DLD1 (cell line): Measurements from ENCODE around the gene TOPBP1.

Experiments
- in situ Hi-C: cut with HindIII; loops from 2 replicates; pipeline ENCODE4 v1.10.0; 2017; ENCODE audit warnings: low sequenced_read_pairs

TOPBP1 gene

DNA sequence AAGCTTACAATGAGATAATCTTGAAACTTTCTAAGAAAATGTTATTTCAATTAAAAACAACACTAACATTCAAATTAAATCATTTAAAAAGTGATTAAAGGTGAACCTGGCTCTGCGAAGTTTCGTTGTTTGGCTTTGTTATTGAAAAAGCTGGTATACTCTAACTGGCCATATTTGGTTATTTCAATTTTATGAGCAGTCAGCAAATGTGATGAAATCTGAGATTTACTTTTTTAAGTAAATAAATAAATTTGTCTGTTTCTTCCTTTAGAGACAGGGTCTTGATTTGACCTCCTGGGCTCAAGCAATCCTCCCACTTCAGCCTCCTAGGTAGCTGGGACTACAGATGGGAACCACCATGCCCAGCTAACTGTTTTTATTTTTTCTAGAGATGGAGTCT, 50.2 kb downstream of the TOPBP1 start:
- in situ Hi-C loops = no loop called here

DNA sequence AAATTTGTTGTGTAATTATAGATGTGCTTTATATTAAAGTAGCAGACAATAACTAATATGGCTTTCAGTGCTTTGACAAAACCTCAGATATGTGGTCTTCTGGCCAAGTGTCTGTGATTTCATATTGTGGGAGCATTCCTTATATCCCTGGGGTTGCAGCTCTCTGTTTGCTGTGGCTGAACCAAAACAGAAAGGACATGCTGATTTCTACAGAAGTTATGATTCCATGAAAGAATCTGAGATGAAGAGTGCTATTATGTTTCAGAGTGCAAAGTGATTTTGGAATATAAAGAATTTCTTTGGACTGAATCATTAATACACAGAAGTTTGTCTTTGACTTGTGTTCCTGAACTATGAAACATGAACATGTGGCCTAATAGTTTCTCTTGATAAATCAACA, 51.7 kb downstream of the TOPBP1 start:
- in situ Hi-C loops = no loop called here

DNA sequence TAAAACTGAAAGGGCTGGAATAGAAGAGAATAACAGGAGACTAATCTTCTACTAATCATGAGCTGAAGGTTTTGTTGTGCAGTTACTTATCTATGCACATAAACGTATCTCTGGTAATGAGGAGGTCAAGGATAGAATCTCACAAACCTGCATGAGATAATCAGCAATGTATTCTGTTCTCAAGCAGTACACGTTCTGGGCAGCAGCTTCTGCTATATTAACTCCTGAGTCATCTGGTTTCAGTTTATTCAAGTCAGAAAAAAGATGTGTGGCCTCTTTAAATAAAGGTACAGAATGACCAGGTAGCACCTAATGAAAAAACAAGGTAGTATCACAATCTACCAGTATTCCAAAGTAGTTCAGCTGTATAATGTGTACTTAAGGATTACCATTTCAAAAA, 53.4 kb downstream of the TOPBP1 start:
- in situ Hi-C loops = no loop called here

DNA sequence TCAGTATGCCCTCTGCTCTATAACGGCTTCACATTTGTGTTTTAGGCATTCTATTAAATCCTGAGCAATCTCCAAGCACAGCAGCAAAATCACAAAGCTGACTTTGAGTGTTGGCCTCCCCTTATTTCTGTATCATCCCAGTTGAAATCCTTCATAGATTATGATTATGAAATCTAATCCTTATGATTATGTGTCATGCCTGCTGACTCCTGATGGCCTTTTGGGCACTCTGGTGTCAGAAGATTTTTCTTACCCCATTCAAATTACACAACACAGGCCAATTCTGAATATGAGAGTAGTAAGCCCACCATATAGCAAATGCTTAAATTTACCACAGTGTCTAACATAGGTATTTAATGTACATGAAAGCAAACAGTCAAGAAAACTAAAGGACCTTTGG, 53.9 kb downstream of the TOPBP1 start:
- in situ Hi-C loops = no loop called here

DNA sequence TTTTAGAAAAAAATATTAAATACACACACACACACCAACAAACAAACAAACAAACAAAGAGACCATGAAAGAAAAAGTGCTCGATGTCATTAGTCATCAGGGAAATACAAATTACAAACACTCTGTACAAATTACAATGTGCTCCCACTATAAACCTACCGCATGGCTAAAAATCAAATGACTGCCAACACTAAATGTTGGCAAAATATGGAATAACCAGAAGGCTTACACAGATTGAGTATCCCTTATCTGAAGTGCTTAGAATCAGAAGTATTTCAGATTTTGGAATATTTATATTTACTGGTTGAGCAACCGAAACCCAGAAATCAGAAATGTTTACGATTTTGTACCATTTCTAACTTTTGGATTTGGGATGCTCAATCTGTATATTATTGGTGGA, 54.8 kb downstream of the TOPBP1 start:
- in situ Hi-C loops = no loop called here

DNA sequence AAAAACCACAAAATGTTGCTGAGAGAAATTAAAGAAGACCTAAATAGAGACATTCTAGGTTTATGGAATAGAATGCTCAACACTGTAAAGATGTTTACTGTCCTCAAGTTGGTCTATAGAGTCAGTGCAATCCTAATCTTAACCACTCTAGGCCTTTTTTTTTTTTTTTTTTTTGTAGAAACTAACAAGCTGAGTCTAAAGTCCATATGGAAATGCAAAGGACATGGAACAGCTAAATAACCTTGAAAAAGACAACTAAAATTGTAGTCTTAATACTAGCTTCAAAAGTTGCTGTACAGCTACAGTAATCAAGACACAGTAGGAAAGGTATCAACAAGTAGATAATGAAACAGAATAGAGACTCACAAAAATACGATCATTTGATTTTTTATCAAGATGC, 55.4 kb downstream of the TOPBP1 start:
- in situ Hi-C loops = no loop called here

DNA sequence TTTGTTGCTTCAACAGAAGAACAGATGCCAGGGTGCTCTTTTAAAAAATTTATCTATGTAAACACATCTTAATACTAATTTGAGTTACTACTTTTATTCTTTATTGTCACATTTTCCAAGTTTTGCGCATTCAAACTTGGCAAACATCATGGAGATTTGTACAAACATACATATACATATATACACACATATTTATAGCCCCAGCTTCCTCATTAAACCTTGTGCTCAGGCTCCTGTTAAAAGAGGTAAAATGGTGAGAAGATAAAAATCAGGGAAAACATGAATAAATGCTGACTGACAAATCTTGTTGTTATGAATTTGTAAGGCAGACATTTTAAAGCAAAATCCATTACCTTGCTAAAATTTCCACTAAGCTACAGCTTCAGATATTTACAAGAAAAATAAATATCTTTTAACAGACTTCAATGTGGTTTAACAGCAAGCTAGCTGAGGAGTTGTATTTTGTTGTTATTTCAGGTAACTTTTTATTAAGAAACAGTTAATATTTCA, 61.1 kb downstream of the TOPBP1 start:
- in situ Hi-C loops = no loop called here

DNA sequence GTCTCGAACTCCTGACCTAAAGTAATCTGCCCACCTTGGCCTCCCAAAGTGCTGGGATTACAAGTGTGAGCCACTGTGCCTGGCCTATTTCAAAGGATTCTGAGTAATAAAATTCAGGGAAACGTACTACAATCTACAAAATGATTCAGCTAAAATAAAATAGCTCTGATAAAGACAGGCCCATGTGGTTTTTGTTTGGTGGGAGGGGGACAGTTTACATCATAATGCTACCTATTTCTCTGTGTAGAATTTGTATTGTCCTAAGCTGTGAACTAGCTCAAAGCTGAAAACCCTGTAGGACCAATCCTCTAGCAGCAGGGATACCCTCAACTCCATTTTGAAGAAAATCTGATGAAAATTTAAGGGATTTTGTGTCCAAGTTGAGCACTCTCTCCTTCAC, 62.5 kb downstream of the TOPBP1 start:
- in situ Hi-C loops = no loop called here

DNA sequence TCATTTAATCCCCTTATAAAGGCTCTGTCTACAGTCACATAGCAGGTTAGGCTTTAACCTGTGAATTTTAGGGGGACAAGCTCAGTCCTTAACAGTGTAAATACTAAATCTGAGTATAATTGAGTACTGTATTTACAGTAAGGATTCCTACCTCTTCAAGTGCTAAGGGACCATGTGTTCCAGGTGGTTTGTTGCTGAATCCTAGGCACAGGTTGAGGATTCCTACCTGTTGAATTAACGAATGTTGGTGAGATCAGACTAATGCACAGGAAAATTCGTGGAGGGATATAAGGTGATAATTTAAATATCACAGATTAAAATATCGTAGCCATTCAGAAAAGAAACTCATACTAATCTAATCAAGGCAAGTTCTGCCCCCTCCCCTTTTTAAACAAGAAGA, 63.3 kb downstream of the TOPBP1 start:
- in situ Hi-C loops = no loop called here

DNA sequence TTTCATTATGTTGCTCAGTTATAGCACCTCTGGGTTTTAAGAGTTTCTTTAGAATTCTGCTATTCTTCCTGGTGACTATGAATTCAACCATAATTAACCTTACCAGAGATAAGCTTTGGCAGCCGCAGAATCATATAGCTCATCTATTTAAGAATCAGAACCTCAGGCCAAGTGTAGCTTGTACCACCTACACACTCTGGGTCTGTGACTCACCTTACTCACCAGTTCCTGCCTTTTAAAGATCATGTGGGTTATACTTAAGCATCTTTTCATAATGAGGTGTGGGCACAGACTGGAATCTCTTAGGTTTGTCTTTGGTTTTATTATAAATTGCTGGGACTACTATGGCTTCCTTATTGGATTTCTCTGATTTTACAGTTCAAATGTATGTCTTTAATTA, 66.4 kb downstream of the TOPBP1 start:
- in situ Hi-C loops = no loop called here

DNA sequence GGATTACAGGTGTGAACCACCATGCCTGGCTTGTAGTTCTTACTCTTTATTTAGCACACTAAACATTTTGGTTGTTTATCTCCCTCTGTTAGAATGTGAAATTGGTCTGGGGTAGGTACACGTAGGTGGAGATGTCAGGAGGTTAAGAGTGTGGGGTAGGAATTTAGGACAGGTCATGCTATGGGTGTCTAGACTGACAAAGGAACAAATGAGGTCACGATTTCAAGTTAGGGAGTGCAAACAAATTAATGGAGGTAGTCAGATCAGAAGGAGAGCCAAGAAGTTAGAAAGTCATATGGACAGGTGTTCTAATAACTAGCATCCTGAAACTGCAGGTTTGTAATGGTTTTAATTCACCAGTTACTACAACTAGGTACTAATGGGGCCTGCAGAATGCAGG, 68.5 kb downstream of the TOPBP1 start:
- in situ Hi-C loops = no loop called here

DNA sequence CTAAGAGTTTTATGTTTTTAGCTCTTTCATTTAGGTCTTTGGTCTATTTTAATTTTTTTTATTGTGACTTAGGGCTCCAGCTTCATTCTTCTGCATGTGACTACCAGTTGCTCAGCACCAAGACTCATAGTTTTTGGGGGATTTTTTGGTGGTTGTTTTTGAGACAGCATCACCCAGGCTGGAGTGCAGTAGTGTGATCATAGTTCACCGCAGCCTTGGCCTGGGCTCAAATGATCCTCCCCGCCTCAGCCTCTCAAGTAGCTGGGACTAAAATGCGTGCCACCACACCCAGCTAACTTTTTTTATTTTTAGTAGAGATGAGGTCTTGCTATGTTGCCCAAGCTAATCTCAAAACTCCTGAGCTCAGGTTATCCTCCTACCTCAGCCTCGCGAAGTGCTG, 68.9 kb downstream of the TOPBP1 start:
- in situ Hi-C loops = no loop called here

DNA sequence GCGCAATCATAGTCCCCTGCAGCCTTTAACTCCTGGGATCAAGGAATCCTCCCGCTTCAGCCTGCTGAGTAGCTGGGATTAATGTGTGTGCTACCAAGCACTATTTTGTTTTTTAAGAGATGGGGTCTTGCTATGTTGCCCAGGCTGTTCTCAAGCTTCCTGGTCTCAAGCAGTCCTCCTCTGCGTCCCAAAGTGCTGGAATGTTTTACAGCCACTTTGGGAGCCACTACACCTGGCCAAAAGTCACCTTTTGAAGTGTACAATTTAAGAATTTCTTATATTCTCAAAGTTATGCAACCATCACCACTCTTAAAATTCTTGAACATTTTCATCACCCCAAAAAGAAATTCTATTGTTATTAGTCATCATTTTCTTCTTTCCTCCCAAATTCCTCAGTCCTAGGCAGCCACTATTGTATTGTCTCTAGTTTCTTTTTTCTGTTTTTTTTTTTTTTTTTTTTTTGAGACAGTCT, 70.4 kb downstream of the TOPBP1 start:
- in situ Hi-C loops = no loop called here

DNA sequence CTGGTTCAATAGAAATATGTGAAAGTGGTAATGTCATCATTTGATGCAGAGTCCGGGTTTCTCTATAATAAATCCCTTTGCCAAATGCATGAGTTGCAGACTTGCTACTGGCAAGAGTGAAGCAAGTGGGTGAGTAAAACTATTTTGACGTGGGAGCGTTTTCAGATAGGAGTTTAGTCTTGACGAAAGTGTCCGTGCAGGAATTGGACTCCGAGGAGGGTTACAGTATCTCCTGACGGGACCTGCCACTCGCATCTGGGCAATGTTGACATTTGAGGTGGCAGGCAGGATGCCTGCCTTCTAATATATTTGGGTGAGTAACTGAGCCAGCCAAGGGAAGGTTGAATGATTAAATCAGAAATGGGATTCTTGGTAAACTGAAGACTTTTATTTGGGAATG, 72.2 kb downstream of the TOPBP1 start:
- in situ Hi-C loops = no loop called here

DNA sequence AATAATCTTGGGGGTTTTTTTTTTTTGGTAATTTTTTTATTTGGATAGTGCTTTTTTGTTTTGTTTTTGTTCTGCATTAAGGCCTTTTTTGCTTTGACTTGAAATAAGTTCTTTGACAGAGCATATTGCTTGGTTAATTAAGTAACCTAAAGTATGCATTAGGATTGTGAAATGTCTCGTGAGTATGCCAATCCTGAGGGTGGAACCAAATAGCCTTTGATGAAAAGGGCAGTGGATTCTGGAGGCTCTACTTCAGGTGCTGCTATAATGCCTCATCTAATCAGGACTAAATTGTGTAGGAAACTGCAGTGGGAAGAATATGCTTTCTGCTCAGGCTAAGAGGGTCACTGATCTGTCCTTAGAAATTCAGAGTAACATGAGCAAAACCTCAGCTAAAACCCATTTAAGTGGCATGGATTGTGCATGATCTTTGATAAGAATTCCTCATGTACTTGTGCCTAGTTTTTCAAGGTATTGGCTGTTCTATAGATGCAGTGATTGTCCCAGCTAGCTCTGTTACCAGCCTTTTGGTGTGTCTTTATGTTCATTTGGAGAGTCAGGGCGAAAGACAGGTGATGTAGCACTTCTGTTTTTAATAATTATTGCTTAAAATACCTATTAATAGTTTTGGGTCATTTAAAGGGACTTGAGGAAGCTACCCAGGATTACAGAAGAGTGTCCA, 72.8 kb downstream of the TOPBP1 start:
- in situ Hi-C loops = no loop called here

DNA sequence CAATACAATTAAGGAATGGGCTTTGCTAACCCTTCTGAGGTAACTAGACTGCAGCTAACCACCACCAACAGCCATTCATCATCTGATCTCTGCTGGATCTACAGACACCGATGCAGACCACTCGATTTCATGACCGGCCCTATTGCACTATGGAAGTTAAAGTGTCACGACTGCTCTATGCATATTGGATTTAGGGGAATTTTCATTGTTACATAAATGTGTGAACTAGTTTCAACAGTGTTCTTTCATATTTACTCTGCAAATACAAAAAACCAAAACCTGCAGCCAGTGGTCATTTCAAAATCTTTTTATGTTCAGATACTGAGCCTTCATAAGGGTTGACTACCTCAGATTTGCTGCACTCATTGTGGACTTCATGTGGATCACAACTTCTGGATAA, 73.7 kb downstream of the TOPBP1 start:
- in situ Hi-C loops = no loop called here

DNA sequence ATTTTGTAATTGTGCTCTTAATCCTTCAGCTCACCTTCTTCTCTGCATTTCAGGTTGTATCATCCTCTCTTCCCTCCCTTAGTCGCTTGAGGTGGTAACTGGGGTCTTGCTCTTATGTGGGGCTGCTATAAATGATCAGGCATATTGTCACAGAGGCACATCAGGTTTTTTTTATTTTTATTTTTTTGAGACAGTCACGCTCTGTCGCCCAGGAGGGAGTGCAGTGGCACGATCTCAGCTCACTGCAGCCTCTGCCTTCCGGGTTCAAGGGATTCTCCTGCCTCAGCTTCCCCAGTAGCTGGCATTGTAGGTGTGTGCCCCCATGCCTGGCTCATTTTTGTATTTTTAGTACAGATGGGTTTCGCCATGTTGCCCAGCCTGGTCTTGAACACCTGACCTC, 78.3 kb downstream of the TOPBP1 start:
- in situ Hi-C loops = no loop called here

DNA sequence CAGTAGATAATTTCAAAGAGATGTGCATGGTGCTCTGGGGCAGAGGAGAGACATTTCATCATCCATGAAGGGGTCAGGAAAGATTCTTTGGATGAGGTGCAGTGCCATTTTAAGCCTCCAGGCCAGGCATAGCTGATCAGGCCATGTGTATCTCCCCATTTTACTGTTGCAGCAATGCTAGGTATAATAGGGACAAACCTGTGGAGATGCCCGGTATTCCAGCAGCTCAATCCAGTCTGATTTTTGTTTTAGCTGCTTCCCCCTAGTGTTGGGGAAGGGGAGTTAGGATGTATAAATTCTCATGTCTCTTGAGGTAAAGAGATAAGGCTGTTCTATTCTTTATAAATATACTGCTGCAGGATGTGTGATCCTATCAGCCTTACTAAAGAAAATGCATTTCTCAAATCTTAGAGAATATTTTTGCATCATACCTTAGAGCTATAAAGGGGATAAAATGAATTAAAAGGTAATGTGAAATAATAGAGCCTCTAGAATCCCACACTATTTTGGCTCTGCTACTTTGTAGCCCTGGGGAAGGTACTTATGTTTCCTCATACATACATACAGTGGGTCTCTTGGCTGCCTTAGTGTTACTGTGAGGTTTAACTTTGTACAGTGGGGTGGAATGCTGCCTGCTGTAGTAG, 83.1 kb downstream of the TOPBP1 start:
- in situ Hi-C loops = no loop called here

DNA sequence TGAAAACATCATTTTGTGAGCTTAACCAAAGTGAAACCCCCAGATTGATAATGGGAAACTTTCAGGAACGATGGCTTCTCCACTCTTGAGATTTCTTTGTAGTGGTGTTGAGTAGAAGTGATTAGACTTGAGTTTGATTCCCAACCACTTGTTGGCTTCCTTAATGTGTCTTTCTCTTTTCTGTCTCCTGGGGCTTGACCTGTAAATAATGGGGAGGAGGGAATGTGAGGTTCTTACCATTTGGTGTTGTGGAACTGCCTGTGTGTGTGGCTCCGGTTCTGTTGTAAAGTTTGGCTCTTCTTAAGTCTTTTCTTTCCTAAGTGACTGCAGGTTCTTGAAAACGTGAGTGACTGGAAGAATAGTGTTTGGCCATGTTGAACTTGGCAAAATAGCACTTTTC, 85.6 kb downstream of the TOPBP1 start:
- in situ Hi-C loops = no loop called here

DNA sequence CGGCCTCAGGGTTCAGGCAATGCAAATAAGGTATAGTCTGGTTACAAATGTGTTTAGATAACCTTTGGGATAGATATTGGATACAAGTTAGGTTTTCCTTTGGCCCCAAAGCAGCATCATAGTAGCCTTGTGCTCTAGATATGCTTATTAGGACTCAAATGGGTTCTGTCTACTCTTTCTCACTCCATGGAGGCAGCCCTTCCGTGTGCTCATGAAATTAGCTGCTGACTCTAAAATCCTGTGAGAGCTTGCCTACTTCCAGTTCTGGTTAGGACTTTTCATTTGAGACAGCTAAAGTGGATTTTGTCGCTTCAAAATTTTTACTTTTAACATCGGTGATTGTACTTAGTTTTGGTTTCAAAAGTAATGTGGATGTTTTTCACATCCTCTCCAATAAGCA, 86.7 kb downstream of the TOPBP1 start:
- in situ Hi-C loops = no loop called here

DNA sequence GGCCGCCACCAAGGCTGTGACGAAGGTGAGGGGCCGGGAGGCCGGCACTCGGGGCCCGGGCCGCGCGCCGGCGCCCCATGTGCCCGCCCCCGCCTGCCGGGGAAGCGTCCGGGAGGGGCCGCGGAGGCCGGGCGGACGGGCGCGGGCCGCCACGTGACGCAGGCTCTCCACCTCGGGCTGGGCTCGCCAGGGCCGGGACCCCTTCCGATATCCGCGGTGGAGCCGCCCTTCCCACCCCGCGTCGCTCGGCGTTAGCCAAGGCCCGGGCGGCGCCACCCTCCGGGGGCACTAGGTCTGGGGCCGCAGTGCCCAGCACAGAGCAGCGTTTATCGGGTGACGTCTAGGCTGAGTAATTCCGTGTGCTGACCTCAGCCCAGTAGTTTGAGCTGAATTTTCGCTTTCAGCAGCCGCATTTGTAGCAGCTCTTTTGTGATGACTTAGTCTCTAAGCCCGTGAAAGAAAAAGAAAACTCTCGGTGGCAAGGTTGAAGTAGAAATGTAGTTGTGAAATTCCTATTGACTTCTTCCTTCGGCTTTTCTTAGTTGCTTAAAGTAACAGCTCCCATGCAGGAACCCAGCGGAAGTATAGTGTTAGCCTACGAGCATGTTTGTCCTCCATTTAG, 87.4 kb downstream of the TOPBP1 start:
- in situ Hi-C loops = no loop called here

DNA sequence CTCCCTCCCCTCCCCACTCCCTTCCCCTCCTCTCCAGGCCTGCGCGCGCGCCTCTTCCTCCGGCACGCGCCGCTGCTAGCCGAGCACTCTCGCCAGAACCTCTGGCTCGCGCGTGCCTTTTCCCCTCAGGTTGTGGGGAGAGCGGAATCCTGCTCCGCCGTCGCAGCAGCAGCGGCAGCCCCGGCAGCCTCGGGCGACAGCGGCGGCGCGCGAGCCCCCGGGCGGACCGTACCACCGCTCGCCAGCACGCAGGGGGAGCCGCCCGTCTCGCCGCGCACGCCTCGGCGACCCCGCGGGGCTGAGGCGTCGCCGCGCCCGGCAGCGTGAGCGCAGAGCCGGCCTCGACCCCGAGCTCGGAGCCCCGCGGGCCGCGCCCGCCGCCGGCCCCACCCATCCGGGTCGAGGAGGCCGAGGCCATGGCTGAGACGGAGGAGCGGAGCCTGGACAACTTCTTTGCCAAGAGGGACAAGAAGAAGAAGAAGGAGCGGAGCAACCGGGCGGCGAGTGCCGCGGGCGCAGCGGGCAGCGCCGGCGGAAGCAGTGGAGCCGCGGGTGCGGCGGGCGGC, 88.0 kb downstream of the TOPBP1 start, which contains the start of gene CDV3:
Gene CDV3, plus strand, starts transcription at position 58 of the 566 bp plus-strand sequence. Its CDS starts 359 bp downstream, at position 417.
- in situ Hi-C loops = no loop called here
